Natural killer cell (primary cell): Measurements from ENCODE around the gene THAP3. TPM values are rescaled to one million over a fixed set of nuclear protein-coding genes. Genes with fewer than 3 reads are reported as not detected.

Experiments used
- ATAC-seq, 3 donors: fragments of 150-1000 bp in 2 of 3; fragments of 200-7000 bp in 1 of 3; cut with Tn5 transposase; 1 replicate in 1 of 3; 2 replicates in 2 of 3; pipeline ENCODE4 v1.10.0; 2021; ENCODE audit warnings: mild to moderate bottlenecking in 2 of 3, moderate library complexity in 2 of 3
- DNase-seq, 2 donors: peaks; one replicate each; pipeline versions ENCODE4 v3.0.0 to v3.0.0-alpha.2; 2013 to 2021; ENCODE audit warnings: mixed read lengths in 1 of 2
- H3K27ac ChIP-seq: one replicate; pipeline ENCODE4 v1.5.1; 2013; ENCODE audit warnings: mild to moderate bottlenecking, low read length
- H3K27me3 ChIP-seq: one replicate; pipeline ENCODE4 v1.6.1; 2013; ENCODE audit warnings: low read length; ENCODE audit not compliant: control insufficient read depth, insufficient read depth
- H3K36me3 ChIP-seq: one replicate; pipeline ENCODE4 v1.6.1; 2013; ENCODE audit warnings: low read length; ENCODE audit not compliant: control insufficient read depth, insufficient read depth
- H3K4me1 ChIP-seq: one replicate; pipeline ENCODE4 v1.6.1; 2013; ENCODE audit warnings: low read length; ENCODE audit not compliant: control insufficient read depth, insufficient read depth
- H3K4me3 ChIP-seq: one replicate; pipeline ENCODE4 v1.5.1; 2013; ENCODE audit warnings: low read length
- H3K9me3 ChIP-seq: one replicate; pipeline ENCODE4 v1.6.1; 2013; ENCODE audit warnings: low read length; ENCODE audit not compliant: control insufficient read depth, insufficient read depth
- H3K27ac Mint-ChIP-seq, 2 donors: one replicate each; pipeline ENCODE4 v1.8.0; 2022; ENCODE audit warnings: mild to moderate bottlenecking in 2 of 2, mixed read lengths in 2 of 2, moderate library complexity in 1 of 2
- H3K27me3 Mint-ChIP-seq, 2 donors: one replicate each; pipeline ENCODE4 v1.8.0; 2022; ENCODE audit warnings: low read depth in 2 of 2, mixed read lengths in 2 of 2
- H3K36me3 Mint-ChIP-seq: one replicate; pipeline ENCODE4 v1.8.0; 2022; ENCODE audit warnings: mixed read lengths
- H3K4me1 Mint-ChIP-seq, 2 donors: one replicate each; pipeline ENCODE4 v1.8.0; 2022; ENCODE audit warnings: mixed read lengths in 2 of 2
- H3K4me3 Mint-ChIP-seq: one replicate; pipeline ENCODE4 v1.8.0; 2022; ENCODE audit warnings: mild to moderate bottlenecking, moderate library complexity, mixed read lengths
- H3K9me3 Mint-ChIP-seq, 2 donors: one replicate each; pipeline ENCODE4 v1.8.0; 2022; ENCODE audit warnings: mixed read lengths in 2 of 2
- CTCF ChIP-seq: fragments of 200-600 bp; IDR thresholded peaks from one replicate; pipeline ENCODE4 v1.8.0; 2022; ENCODE audit warnings: antibody characterized with exemption
- WGBS: methylation state at CpG from one replicate; pipeline ENCODE4 v1.1.7; 2013; ENCODE audit warnings: missing lambda C conversion rate; ENCODE audit not compliant: insufficient coverage; 5-methylcytosine and 5-hydroxymethylcytosine counted together
- intact Hi-C: fragments of 100-400 bp; cut with micrococcal nuclease; formaldehyde crosslinking; loops from one replicate; pipeline ENCODE4 v1.14.2; 2022
- total RNA-seq, 4 donors: library from RNA; stranded (reverse); fragments of 120-200 nt in 1 of 4; gene quantifications; one replicate each; pipeline versions ENCODE4 v1.2.3 to v1.2.4, GENCODE V29; 2013 to 2022

Gene THAP3
- total RNA-seq, 3 donors from 2014 or later (not counting 1 experiment from before 2014, with no cell fraction given): 11.7 to 23.4 (median 23.1) TPM

GRCh38 chr1:6603238-6603914 lies 21.3 kb upstream of the THAP3 start:
- ATAC-seq (peak; percentile 30 to 63 (median 52)), DNase-seq (peak; percentile 67 to 79)
- peaks cover 42% of the 10 kb centered on the region in 2 donors for H3K4me1 Mint-ChIP-seq
- Histone ChIP-seq H3K9me3 (no peaks in the 10 kb centered on the region), H3K4me1 (peaks cover 43% of the 10 kb centered on the region), H3K27ac (peak overlapping the region; percentile 96), H3K27me3 (no peaks in the 10 kb centered on the region), H3K4me3 (peak overlapping the region; percentile 78), H3K36me3 (peaks cover 2% of the 10 kb centered on the region)
- intact Hi-C loops: loop anchor here (1.0 to 5.0 kb wide), 3 partner anchors 10 to 576 kb away; partner anchors contain the start of genes CAMTA1 and PHF13
- no peak for TF ChIP-seq CTCF
- H3K4me3 Mint-ChIP-seq: peak overlapping the region; percentile 88
- peak overlapping the region; percentile 93 to 99 for H3K27ac Mint-ChIP-seq
- no peaks in the 10 kb centered on the region for H3K27me3 Mint-ChIP-seq
- H3K9me3 Mint-ChIP-seq: no peaks in the 10 kb centered on the region
- 1% methylated on average over 36 of the region's 36 CpGs for WGBS
- H3K36me3 Mint-ChIP-seq: no peaks in the 10 kb centered on the region

GRCh38 chr1:6603915-6604558 lies 20.6 kb upstream of the THAP3 start:
- no peaks in the 10 kb centered on the region for H3K9me3 ChIP-seq
- 71% methylated on average over 18 of the region's 19 CpGs for WGBS
- H3K27me3 Mint-ChIP-seq: no peaks in the 10 kb centered on the region
- no peak for DNase-seq
- peak overlapping the region; percentile 93 to 99 for H3K27ac Mint-ChIP-seq
- ATAC-seq: no peak
- peaks cover 35 to 36% of the 10 kb centered on the region in 2 donors for H3K4me1 Mint-ChIP-seq
- H3K27ac ChIP-seq: peak overlapping the region; percentile 96
- no peaks in the 10 kb centered on the region for H3K36me3 Mint-ChIP-seq
- no peaks in the 10 kb centered on the region for H3K27me3 ChIP-seq
- H3K9me3 Mint-ChIP-seq: no peaks in the 10 kb centered on the region
- peaks cover 40% of the 10 kb centered on the region for H3K4me1 ChIP-seq
- TF ChIP-seq CTCF: no peak
- H3K4me3 ChIP-seq: peak overlapping the region; percentile 78
- peak overlapping the region; percentile 88 for H3K4me3 Mint-ChIP-seq
- no peaks in the 10 kb centered on the region for H3K36me3 ChIP-seq
- intact Hi-C loops: loop anchor here (1.0 to 5.0 kb wide), 3 partner anchors 9 to 577 kb away; partner anchors contain the start of genes CAMTA1 and PHF13

- Mint-ChIP-seq H3K27ac (peak overlapping the region; percentile 85 to 88), H3K4me1 (peaks cover 7 to 14% of the 10 kb centered on the region in 2 donors), H3K27me3 (no peaks in the 10 kb centered on the region), H3K4me3 (peak overlapping the region; percentile 93), H3K9me3 (no peaks in the 10 kb centered on the region), H3K36me3 (no peaks in the 10 kb centered on the region)
- peak; percentile 30 to 38 (median 34) for ATAC-seq
- Histone ChIP-seq H3K4me3 (peak overlapping the region; percentile 64), H3K4me1 (peaks cover 17% of the 10 kb centered on the region), H3K27ac (peak overlapping the region; percentile 61), H3K36me3 (no peaks in the 10 kb centered on the region), H3K27me3 (no peaks in the 10 kb centered on the region), H3K9me3 (no peaks in the 10 kb centered on the region)
- under 1% methylated on average over 67 of the region's 67 CpGs for whole genome bisulfite sequencing
- intact Hi-C loops: loop anchor here (1.0 kb wide), 1 partner anchor 10 kb away; no protein-coding TSS in a partner anchor
- TF ChIP-seq CTCF: no peak
- DNase-seq: no peak
Observed at GRCh38 chr1:6612641-6613360, 11.9 kb upstream of the THAP3 start.
